ENCODE measurements around the gene TSHZ3. TPM values are rescaled to one million over a fixed set of nuclear protein-coding genes. Genes with fewer than 3 reads are reported as not detected.

TSHZ3 gene
- total and polyA plus RNA-seq, 2 of the 8 experiments (the other 6 are each of a cell fraction or from before 2014, with no cell fraction given), result 3.1 to 12.3 TPM

DNA sequence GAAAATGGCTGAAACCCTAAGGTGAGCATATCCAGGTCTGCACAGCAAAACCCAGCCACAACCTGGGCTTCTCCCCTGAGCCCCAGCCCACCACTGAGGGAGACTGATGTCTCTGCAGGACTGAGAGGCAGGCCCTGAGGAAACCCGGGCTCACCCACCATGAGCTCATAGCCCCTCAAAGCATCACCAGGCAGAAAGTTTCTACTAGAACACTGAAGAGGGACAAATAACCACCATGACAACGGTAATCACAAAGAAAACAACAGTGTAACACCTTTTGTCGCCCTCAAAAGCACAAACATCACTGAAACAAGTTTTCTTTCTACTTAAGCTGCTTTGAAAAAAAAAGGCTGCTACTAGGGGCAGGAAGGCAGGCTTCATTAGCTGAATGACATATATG is 29.8 kb downstream of the TSHZ3 start (continued):
- TF ChIP-seq CEBPB (IDR thresholded peaks at IDR 0.05; ENCODE audit: low read depth, low read length) (no peak), SRF (IDR thresholded peaks at IDR 0.05; ENCODE audit: low read depth, low read length) (no peak), SP1 (IDR thresholded peaks at IDR 0.05; ENCODE audit: low read depth, low read length) (no peak), EZH2 (IDR thresholded peaks at IDR 0.05; ENCODE audit: low read depth, low read length, severe bottlenecking) (no peak), SIX5 (IDR thresholded peaks at IDR 0.05; ENCODE audit: low read depth, low read length) (no peak), CBX5 (IDR thresholded peaks at IDR 0.05; ENCODE audit: low read depth, low read length) (no peak)
